Measurements from ENCODE around the gene CBX6. TPM values are rescaled to one million over a fixed set of nuclear protein-coding genes. Genes with fewer than 3 reads are reported as not detected.

The CBX6 gene
- total RNA-seq, 1 experiment from 2014 or later, result 119 TPM

DNA sequence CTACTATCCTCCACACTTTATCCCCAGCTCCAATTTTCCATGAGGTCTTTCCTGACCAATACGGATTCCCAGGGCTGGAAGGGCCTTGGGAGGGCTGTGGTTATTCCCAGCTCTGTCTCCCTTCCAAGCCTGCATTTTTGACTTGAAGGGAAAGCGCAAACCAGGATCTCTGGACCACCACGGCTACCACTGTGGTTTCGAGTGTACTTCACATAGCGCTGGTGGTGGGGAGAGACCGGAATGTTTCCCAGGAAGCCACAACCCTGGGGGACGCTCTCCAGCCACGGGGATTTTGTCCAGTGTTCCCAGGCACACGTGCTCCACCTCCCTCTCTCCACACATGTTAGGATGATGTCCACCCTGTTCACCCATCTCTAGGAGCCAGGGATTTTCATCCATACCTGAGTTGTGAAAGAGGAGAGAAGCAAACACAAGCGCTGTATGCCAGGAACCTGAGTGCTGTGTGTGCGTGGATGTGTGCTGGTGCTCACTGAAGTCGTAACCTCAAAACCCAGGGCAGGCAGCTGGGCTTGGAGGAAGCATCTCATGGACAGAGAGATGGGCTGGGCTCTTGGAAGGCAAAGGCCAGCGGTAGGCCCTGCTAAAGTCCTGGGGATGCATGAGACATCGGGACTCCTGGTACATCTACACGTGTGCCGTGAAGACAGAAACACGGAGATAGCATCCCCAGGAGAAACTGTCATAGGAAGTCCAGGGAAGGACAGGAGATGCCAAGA lies 26.8 kb downstream of the CBX6 start:
- Histone ChIP-seq H3K36me3 (ENCODE audit: insufficient read depth, low read length, poor library complexity, severe bottlenecking) (no peaks in the 10 kb centered on the region), H3K27me3 (replicated peaks; ENCODE audit: insufficient read depth, low read depth, low read length, poor library complexity) (no peaks in the 10 kb centered on the region), H3K4me1 (ENCODE audit: insufficient read depth, low read length, poor library complexity, severe bottlenecking) (peaks cover 24% of the 10 kb centered on the region), H3K4me3 (ENCODE audit: low read depth, low read length, poor library complexity, severe bottlenecking) (no peak overlapping the region), H3K27ac (ENCODE audit: low read depth, low read length, poor library complexity, severe bottlenecking) (no peak overlapping the region), H3K9me3 (ENCODE audit: low read depth, low read length, poor library complexity, severe bottlenecking) (no peaks in the 10 kb centered on the region)
- TF ChIP-seq, protein P1, sequence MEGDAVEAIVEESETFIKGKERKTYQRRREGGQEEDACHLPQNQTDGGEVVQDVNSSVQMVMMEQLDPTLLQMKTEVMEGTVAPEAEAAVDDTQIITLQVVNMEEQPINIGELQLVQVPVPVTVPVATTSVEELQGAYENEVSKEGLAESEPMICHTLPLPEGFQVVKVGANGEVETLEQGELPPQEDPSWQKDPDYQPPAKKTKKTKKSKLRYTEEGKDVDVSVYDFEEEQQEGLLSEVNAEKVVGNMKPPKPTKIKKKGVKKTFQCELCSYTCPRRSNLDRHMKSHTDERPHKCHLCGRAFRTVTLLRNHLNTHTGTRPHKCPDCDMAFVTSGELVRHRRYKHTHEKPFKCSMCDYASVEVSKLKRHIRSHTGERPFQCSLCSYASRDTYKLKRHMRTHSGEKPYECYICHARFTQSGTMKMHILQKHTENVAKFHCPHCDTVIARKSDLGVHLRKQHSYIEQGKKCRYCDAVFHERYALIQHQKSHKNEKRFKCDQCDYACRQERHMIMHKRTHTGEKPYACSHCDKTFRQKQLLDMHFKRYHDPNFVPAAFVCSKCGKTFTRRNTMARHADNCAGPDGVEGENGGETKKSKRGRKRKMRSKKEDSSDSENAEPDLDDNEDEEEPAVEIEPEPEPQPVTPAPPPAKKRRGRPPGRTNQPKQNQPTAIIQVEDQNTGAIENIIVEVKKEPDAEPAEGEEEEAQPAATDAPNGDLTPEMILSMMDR (conservative IDR thresholded peaks at IDR 0.05; ENCODE audit: low read depth, low read length), result no peak
- no peak for TF ChIP-seq EZH2 (IDR thresholded peaks at IDR 0.05; ENCODE audit: borderline replicate concordance, low read depth, low read length, poor library complexity, severe bottlenecking)
- intact Hi-C loops (cut with micrococcal nuclease; ENCODE audit: unreplicated experiment), result no loop called here
- CTCF ChIA-PET, result interaction anchor here (2.3 kb wide), 1 partner anchor 76 kb away, joined by 27 read pairs; no protein-coding TSS in a partner anchor
- BruUV-seq (replicated peaks), result no TSS peak
- POLR2A ChIA-PET (ENCODE audit: low non-redundant PET), result no interaction called here
- DNase-seq (ENCODE audit: low spot score), result no peak

DNA sequence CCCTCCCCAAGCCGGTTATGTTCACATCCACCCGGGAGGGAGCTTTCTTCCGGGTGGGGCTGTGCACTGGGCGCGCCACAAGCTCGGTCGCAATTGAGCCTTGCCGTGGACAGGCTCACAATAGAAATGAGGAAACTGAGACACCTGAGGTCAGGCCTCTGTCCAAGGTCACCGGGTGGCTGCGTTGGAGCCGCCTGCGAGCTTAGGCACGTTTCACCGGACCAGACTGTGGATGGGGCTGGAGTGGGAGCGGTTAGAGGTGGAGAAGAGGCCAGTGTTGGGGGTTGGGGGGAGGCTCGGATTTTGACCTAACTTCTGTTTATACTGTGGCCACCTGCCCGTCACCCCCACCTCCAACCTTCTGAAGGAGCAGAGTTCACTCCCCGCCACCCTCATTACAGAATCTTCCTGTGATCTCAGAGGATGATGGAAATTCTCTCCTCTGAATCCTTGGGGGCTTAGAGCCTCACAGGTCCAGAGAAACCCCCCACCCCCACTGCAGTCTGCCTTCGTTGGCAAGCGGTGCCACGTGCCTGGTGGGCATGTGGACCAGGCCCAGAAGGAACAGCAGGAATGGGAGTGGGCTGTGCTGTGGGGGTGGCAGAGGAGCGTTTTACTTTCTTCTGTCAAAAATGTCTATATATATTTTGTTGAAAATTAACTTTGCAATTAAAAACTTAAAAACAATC lies 27.6 kb downstream of the CBX6 start:
- Histone ChIP-seq H3K4me3 (ENCODE audit: low read depth, low read length, poor library complexity, severe bottlenecking) (peak overlapping the region; percentile 98), H3K9me3 (ENCODE audit: low read depth, low read length, poor library complexity, severe bottlenecking) (no peaks in the 10 kb centered on the region), H3K36me3 (ENCODE audit: insufficient read depth, low read length, poor library complexity, severe bottlenecking) (no peaks in the 10 kb centered on the region), H3K4me1 (ENCODE audit: insufficient read depth, low read length, poor library complexity, severe bottlenecking) (peaks cover 31% of the 10 kb centered on the region), H3K27ac (ENCODE audit: low read depth, low read length, poor library complexity, severe bottlenecking) (peak overlapping the region; percentile 65), H3K27me3 (replicated peaks; ENCODE audit: insufficient read depth, low read depth, low read length, poor library complexity) (no peaks in the 10 kb centered on the region)
- no peak for DNase-seq (ENCODE audit: low spot score)
- intact Hi-C loops (cut with micrococcal nuclease; ENCODE audit: unreplicated experiment), result no loop called here
- CTCF ChIA-PET, result interaction anchor here (2.3 kb wide), 1 partner anchor 75 kb away, joined by 27 read pairs; no protein-coding TSS in a partner anchor
- no TSS peak for BruUV-seq (replicated peaks)
- POLR2A ChIA-PET (ENCODE audit: low non-redundant PET), result no interaction called here
- no peak for TF ChIP-seq EZH2 (IDR thresholded peaks at IDR 0.05; ENCODE audit: borderline replicate concordance, low read depth, low read length, poor library complexity, severe bottlenecking)
- TF ChIP-seq, protein P1 (conservative IDR thresholded peaks at IDR 0.05; ENCODE audit: low read depth, low read length), result no peak

DNA sequence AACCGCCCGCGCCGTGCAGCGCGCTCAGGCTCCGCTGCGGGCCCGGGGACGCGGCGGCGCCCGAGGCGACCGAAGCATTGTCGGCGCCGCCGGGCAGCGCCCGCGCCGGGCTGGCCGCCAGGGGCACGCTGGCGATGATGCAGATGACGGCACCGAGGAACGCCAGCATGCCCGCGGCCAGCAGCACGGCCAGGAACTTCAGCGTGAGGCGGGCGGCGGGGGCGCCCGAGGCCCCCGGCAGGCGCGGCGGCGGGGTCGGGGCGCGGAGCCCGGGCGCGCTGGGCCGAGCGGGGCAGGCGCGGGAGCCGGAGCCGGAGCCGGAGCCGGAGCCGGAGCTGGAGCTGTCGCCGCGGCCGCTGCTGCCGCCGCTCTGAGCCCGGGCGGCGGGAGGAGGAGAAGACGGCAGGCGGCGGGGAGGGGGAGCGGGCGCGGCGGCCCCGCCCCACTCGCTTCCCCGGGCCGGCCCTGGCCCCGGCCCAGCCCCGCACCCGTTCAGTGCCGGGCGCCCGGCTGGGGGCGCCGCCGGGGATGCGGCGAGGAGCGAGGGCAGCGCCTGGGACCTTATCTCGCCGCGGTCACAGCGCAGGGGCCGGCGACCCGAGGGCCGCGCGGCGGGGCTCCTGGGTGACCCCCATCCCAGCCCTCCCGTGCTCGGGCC lies 28.2 kb downstream of the CBX6 start, which contains the start of gene NPTXR:
Gene NPTXR (minus strand): TSS at position 372 of the 658 bp plus-strand sequence.
- ChIA-PET CTCF (interaction anchor here (2.3 kb wide), 1 partner anchor 75 kb away, joined by 27 read pairs; no protein-coding TSS in a partner anchor), POLR2A (ENCODE audit: low non-redundant PET) (no interaction called here)
- Histone ChIP-seq H3K4me3 (ENCODE audit: low read depth, low read length, poor library complexity, severe bottlenecking) (peak within 1 kb of the TSS; percentile 98), H3K9me3 (ENCODE audit: low read depth, low read length, poor library complexity, severe bottlenecking) (no peaks in the 10 kb centered on the region), H3K4me1 (ENCODE audit: insufficient read depth, low read length, poor library complexity, severe bottlenecking) (peaks cover 33% of the 10 kb centered on the region), H3K27ac (ENCODE audit: low read depth, low read length, poor library complexity, severe bottlenecking) (peak within 1 kb of the TSS; percentile 90), H3K27me3 (replicated peaks; ENCODE audit: insufficient read depth, low read depth, low read length, poor library complexity) (no peaks in the 10 kb centered on the region), H3K36me3 (ENCODE audit: insufficient read depth, low read length, poor library complexity, severe bottlenecking) (peaks cover 1% of the 10 kb centered on the region)
- BruUV-seq (replicated peaks), result no TSS peak
- TF ChIP-seq EZH2 (IDR thresholded peaks at IDR 0.05; ENCODE audit: borderline replicate concordance, low read depth, low read length, poor library complexity, severe bottlenecking), result no peak
- TF ChIP-seq, protein P1 (conservative IDR thresholded peaks at IDR 0.05; ENCODE audit: low read depth, low read length), result no peak
- DNase-seq (ENCODE audit: low spot score), result peak; percentile 80
- intact Hi-C loops (cut with micrococcal nuclease; ENCODE audit: unreplicated experiment), result no loop called here

Measured in A673 (cell line).